Smooth muscle cell (in vitro differentiated cells): ENCODE measurements around the gene C8G. TPM values are rescaled to one million over a fixed set of nuclear protein-coding genes. Genes with fewer than 3 reads are reported as not detected.

ENCODE experiments used
- DNase-seq: peaks from one replicate; lab custom pipeline; 2025; ENCODE audit not compliant: unreplicated experiment; lab: John Stamatoyannopoulos, UW
- H2AFZ ChIP-seq: fragments of 200-600 bp; sonication (generic); 2 replicates; pipeline ENCODE4 v1.6.0; 2016; ENCODE audit warnings: antibody characterized with exemption, low read depth, mild to moderate bottlenecking
- H3F3A ChIP-seq: fragments of 200-600 bp; sonication (generic); 2 replicates; pipeline ENCODE4 v1.6.0; 2017; ENCODE audit warnings: antibody characterized with exemption, low read depth
- H3K27ac ChIP-seq: fragments of 200-600 bp; sonication (generic); 2 replicates; pipeline ENCODE4 v1.5.1; 2016; ENCODE audit warnings: low read depth, mild to moderate bottlenecking
- H3K27me3 ChIP-seq: fragments of 200-600 bp; sonication (generic); 2 replicates; pipeline ENCODE4 v1.6.1; 2016; ENCODE audit warnings: low read depth, mild to moderate bottlenecking
- H3K36me3 ChIP-seq: fragments of 200-600 bp; sonication (generic); 2 replicates; pipeline ENCODE4 v1.5.1; 2016; ENCODE audit warnings: low read depth
- H3K4me1 ChIP-seq: fragments of 200-600 bp; sonication (generic); 2 replicates; pipeline ENCODE4 v1.5.1; 2016; ENCODE audit warnings: low read depth
- H3K4me2 ChIP-seq: fragments of 200-600 bp; sonication (generic); 2 replicates; pipeline ENCODE4 v1.6.0; 2016; ENCODE audit warnings: mild to moderate bottlenecking
- H3K4me3 ChIP-seq: fragments of 200-600 bp; sonication (generic); 2 replicates; pipeline ENCODE4 v1.5.1; 2016; ENCODE audit warnings: mild to moderate bottlenecking
- H3K79me2 ChIP-seq: fragments of 200-600 bp; sonication (generic); 2 replicates; pipeline ENCODE4 v1.6.0; 2016; ENCODE audit warnings: low read depth, mild to moderate bottlenecking
- H3K9ac ChIP-seq: fragments of 200-600 bp; sonication (generic); 2 replicates; pipeline ENCODE4 v1.6.0; 2016; ENCODE audit warnings: low read depth
- H3K9me3 ChIP-seq: fragments of 200-600 bp; sonication (generic); replicated peaks from 2 replicates; pipeline ENCODE4 v1.5.1; 2016; ENCODE audit warnings: low read depth
- H4K20me1 ChIP-seq: fragments of 200-600 bp; sonication (generic); 2 replicates; pipeline ENCODE4 v1.6.0; 2016; ENCODE audit warnings: low read depth
- WGBS: methylation state at CpG from one replicate; pipeline ENCODE4 v1.1.7; 2016; ENCODE audit warnings: low lambda C conversion rate; 5-methylcytosine and 5-hydroxymethylcytosine counted together
- polyA plus RNA-seq: library from polyadenylated mRNA; unstranded; fragments of >200 nt; fragmentation: Nextera tagmentation; extraction: Ambion mirVana; gene quantifications from 2 replicates; pipeline ENCODE4 v1.2.1, GENCODE V29; 2016
- total RNA-seq: library from RNA; depleted of rRNA; stranded (reverse); fragments of >200 nt; gene quantifications from 2 replicates; pipeline ENCODE4 v1.2.3, GENCODE V29; 2014
- TF ChIP-seq, protein P1 (sequence below): fragments of 200-600 bp; sonication (generic); IDR thresholded peaks from 2 replicates; pipeline ENCODE4 v1.5.1; 2017; ENCODE audit warnings: borderline replicate concordance, mild to moderate bottlenecking, antibody characterized with exemption; ENCODE audit not compliant: insufficient read depth, poor library complexity, severe bottlenecking

Gene C8G
- total and polyA plus RNA-seq, 2 experiments from 2014 or later = 1.4 TPM; not detected in 1

DNA sequence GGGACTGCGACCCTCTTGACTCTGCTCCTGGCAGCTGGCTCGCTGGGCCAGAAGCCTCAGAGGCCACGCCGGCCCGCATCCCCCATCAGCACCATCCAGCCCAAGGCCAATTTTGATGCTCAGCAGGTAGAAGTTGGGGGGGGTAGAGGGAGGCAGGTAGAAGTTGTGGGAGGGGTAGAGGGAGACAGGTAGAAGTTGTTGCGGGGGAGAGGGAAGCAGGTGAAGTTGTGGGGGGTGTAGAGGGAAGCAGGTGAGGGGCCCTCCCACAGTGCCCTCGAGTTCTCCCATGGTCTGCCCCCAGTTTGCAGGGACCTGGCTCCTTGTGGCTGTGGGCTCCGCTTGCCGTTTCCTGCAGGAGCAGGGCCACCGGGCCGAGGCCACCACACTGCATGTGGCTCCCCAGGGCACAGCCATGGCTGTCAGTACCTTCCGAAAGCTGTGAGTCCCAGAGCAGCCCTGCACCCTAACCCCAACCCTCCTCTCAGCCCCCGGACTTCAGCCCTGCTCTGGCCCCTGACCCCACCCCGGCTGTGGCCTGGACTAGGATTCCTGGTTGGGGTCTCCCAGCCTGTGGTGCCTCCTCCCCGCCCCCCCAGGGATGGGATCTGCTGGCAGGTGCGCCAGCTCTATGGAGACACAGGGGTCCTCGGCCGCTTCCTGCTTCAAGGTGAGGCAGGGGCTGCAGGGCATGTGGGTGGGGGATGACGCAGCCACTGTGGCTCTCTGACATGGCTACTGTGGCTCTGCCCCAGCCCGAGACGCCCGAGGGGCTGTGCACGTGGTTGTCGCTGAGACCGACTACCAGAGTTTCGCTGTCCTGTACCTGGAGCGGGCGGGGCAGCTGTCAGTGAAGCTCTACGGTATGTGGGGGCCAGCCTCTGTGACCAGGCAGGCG lies 537 bp downstream of the C8G start:
- Histone ChIP-seq H3K36me3 (no peaks in the 10 kb centered on the region), H3K79me2 (peaks cover 21% of the 10 kb centered on the region), H3K27me3 (no peaks in the 10 kb centered on the region), H3F3A (no peaks in the 10 kb centered on the region), H3K4me1 (peaks cover 5% of the 10 kb centered on the region), H4K20me1 (peaks cover 19% of the 10 kb centered on the region), H3K9me3 (no peaks in the 10 kb centered on the region), H3K4me2 (no peak overlapping the region), H3K4me3 (no peak overlapping the region), H2AFZ (no peak overlapping the region), H3K27ac (no peak overlapping the region), H3K9ac (no peak overlapping the region)
- DNase-seq = no peak
- WGBS = 91% methylated on average over 26 of the region's 30 CpGs
- TF ChIP-seq, protein P1, sequence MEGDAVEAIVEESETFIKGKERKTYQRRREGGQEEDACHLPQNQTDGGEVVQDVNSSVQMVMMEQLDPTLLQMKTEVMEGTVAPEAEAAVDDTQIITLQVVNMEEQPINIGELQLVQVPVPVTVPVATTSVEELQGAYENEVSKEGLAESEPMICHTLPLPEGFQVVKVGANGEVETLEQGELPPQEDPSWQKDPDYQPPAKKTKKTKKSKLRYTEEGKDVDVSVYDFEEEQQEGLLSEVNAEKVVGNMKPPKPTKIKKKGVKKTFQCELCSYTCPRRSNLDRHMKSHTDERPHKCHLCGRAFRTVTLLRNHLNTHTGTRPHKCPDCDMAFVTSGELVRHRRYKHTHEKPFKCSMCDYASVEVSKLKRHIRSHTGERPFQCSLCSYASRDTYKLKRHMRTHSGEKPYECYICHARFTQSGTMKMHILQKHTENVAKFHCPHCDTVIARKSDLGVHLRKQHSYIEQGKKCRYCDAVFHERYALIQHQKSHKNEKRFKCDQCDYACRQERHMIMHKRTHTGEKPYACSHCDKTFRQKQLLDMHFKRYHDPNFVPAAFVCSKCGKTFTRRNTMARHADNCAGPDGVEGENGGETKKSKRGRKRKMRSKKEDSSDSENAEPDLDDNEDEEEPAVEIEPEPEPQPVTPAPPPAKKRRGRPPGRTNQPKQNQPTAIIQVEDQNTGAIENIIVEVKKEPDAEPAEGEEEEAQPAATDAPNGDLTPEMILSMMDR = no peak

DNA sequence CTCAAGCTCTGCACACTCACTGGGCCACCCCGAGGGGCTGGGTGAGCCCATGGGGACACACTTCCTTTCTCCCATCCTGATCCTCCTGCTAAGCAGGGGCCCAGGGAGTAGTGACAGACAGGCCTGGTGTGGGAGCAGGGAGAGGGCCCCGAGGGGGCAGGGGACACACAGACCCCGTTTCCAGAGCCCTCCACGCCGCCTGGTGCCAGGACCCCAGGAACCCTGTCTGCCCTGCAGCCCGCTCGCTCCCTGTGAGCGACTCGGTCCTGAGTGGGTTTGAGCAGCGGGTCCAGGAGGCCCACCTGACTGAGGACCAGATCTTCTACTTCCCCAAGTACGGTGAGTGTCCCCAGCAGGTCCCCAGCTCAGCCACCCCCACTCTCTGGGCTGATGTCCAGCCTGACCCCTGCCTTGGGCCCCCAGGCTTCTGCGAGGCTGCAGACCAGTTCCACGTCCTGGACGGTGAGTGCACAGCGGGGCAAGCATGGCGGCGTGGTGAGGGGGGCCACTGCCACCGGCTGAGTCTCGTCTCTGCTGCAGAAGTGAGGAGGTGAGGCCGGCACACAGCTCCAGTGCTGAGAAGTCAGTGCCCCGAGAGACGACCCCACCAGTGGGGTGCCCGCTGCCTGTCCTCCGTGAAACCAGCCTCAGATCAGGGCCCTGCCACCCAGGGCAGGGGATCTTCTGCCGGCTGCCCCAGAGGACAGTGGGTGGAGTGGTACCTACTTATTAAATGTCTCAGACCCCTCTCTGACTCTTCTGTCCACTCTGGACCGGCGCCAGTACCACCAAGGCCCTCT lies 1.4 kb downstream of the C8G start:
- H2AFZ ChIP-seq = no peak overlapping the region
- no peak overlapping the region for H3K4me3 ChIP-seq
- no peaks in the 10 kb centered on the region for H3K9me3 ChIP-seq
- no peak overlapping the region for H3K4me2 ChIP-seq
- H3K36me3 ChIP-seq = no peaks in the 10 kb centered on the region
- H3K27me3 ChIP-seq = no peaks in the 10 kb centered on the region
- TF ChIP-seq, protein P1 = no peak
- DNase-seq = no peak
- peaks cover 6% of the 10 kb centered on the region for H3K4me1 ChIP-seq
- H4K20me1 ChIP-seq = peaks cover 19% of the 10 kb centered on the region
- H3K79me2 ChIP-seq = peaks cover 21% of the 10 kb centered on the region
- 93% methylated on average over 27 of the region's 27 CpGs for WGBS
- H3K9ac ChIP-seq = no peak overlapping the region
- no peak overlapping the region for H3K27ac ChIP-seq
- H3F3A ChIP-seq = no peaks in the 10 kb centered on the region

DNA sequence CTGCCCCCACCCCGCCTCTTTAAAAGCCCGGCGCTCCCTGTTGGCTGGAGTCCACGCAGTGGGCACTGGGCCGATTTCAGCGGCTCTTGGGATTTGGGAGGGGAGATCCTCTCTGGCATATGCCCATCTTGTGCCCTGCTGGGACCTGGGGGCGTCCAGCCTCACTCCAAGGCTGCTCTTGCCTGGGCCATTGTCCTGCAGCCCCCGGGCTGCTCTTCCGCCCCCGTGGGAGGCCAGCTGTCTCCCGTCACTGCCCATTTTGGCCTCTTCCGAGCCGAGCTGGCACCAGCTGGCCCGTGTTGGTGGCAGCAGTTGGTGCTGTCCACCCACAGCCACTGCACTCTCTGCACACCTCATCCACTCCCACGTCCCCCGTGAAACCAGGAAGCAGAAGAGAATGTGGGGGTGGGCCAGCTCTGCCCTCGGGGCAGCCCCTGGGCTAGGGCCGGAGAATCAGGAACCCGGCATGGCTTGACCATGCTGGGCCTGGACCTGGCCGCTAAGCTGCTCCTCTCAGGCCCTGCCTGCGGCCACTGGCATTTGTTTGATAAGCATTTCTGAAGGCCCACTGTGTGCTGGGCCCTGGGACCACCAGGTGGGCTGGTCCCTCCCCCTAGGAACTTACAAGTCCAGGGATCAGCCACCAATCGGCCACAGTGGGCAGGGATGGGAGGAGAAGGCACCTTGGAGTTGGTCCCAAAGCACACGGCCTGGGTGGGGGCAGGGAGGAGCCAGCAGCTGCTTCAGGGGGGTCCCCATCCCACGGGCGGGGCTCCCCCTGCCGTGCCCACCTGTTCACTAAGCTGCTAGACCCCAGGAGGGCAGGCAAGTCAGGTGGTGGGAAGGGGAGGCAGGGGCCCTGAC lies 2.2 kb downstream of the C8G start:
- Histone ChIP-seq H3K79me2 (peaks cover 19% of the 10 kb centered on the region), H2AFZ (no peak overlapping the region), H3K27ac (no peak overlapping the region), H3F3A (no peaks in the 10 kb centered on the region), H3K4me3 (no peak overlapping the region), H3K36me3 (no peaks in the 10 kb centered on the region), H3K9ac (no peak overlapping the region), H3K9me3 (no peaks in the 10 kb centered on the region), H3K27me3 (no peaks in the 10 kb centered on the region), H4K20me1 (peaks cover 13% of the 10 kb centered on the region), H3K4me1 (peaks cover 6% of the 10 kb centered on the region), H3K4me2 (no peak overlapping the region)
- DNase-seq = no peak
- 77% methylated on average over 25 of the region's 26 CpGs for WGBS
- TF ChIP-seq, protein P1 = no peak
